DMS114 treated with DMSO at 0.1 percent for 48 hours (cell line): ENCODE results near the gene NPY5R.
A peak's percentile ranks its signal among the peaks of the same experiment; 100 is the strongest.

Experiments used
- DNase-seq: peaks from one replicate; lab custom pipeline; 2025; ENCODE audit not compliant: unreplicated experiment; lab: John Stamatoyannopoulos, UW

Gene NPY5R

DNA sequence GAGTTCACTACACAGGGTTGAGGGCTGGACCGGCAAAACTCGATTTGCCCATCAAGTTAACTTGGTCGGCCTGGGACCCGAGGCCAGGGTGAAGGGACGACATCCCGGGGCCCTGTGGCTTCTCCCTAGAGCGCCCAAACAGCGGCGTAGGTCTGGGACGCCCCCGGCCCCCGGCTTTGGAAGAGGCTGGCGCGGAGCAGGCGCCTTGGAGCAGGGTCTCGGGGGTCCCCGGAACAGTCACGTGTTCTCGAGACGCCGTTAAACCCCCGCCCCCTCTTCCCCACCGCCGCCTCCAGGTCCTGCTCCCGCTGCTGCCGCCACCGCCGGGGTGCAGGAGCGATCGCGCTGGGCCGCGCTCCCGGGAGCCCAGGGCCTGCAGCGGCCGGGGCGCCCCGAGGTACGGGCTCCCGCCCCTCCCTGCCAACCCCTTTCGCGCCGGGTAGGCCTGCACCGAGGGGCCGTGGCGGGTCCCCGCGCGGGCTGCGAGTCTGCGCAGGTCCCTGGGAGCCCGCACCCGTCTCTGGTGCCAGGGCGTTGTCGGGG is at the start of gene NPY5R:
TSS of gene NPY5R (plus strand) at position 289 of the 543 bp plus-strand sequence. CDS start 6,382 bp downstream, outside the sequence.
- DNase-seq: no peak

DNA sequence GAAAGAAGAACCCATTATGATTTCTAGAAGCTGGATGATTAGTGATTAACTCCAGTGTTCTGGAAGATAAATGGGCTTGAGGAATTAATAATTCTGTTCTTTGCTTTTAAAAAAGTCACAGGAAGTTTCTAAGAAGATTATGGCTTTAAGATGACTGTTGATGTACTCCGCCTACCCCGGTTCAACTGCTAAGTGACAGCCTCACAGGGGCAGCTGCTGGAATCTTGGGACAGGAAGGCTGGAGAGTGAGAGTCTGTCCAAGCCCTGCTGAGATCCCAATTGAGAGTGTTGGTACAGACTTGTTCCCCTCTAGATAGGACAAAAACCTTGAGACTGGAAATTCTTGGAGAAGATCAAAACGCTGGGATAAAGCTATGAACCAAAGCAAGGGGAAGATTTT is 48.6 kb upstream of the NPY5R start:
- no peak for DNase-seq

- no peak for DNase-seq
These were observed 43.2 kb upstream of the NPY5R start for GRCh38 chr4:163300445-163300844.

- DNase-seq: no peak
These were observed 40.6 kb upstream of the NPY5R start for GRCh38 chr4:163303069-163303468.

GRCh38 chr4:163309466-163309865 is 34.2 kb upstream of the NPY5R start:
- no peak for DNase-seq

GRCh38 chr4:163317110-163317509 is 26.6 kb upstream of the NPY5R start:
- DNase-seq: no peak

- DNase-seq: no peak
These were observed 12.6 kb upstream of the NPY5R start for GRCh38 chr4:163330916-163331628.

DNA sequence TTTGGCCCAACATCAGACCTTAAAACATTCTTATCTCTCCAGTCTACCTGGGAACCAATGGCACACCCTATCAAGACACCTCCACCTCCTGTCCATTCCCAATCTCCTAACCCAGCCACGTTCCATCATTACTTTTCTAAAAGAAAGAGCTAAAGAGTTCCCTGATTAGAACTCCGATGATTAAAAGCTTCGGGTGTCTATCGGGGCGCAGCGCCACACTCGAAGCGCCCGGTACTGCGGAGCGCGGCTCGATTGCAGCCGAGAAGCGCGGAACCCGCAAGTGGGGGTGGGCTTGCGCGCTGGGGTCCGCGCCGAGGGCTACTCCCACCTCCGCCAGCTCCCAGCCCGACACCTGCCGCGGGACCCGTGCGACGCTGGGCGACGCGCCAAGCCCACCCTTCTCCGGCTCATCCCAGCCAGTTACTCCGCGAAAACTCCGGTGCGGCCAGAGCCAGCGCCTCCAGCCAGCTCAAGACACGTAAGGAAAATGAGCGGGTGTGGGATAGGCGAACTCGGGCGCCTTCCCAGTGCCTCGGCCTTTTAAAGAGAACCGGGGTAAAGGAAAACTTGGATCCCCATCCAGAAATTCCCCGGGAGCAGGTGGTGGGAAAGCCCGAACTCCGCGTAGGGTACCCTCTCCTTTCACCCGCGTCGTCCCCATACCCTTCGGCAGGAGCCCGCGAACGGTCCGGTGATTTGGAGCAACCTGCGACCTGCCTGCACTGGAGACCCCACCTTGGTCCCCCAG is 11.9 kb upstream of the NPY5R start:
- no peak for DNase-seq

GRCh38 chr4:163332526-163333406 is 10.9 kb upstream of the NPY5R start, which contains the start of gene NPY1R:
Gene NPY1R (minus strand): TSS chr4:163332596. CDS start chr4:163326554, 6,042 bp downstream.
- DNase-seq: peak; percentile 41

DNA sequence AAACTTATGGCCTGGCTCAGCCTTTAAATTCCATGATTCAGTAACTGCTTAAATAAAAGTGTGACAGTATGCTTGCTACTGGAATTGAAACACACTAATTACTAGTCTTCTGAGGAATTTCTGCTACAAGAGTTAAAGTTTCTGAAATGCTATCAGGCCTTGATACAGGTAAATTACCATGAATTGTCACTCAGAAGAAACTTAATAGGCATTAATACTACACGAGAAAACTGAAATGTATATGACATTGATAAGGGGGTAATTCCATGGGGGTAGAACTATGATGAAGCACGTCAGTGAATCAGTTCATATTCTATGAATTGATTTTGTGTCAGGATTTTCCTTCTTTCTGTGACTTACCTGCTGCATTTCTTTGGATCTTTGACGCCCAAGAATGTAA is 8.3 kb upstream of the NPY5R start:
- DNase-seq: no peak

DNA sequence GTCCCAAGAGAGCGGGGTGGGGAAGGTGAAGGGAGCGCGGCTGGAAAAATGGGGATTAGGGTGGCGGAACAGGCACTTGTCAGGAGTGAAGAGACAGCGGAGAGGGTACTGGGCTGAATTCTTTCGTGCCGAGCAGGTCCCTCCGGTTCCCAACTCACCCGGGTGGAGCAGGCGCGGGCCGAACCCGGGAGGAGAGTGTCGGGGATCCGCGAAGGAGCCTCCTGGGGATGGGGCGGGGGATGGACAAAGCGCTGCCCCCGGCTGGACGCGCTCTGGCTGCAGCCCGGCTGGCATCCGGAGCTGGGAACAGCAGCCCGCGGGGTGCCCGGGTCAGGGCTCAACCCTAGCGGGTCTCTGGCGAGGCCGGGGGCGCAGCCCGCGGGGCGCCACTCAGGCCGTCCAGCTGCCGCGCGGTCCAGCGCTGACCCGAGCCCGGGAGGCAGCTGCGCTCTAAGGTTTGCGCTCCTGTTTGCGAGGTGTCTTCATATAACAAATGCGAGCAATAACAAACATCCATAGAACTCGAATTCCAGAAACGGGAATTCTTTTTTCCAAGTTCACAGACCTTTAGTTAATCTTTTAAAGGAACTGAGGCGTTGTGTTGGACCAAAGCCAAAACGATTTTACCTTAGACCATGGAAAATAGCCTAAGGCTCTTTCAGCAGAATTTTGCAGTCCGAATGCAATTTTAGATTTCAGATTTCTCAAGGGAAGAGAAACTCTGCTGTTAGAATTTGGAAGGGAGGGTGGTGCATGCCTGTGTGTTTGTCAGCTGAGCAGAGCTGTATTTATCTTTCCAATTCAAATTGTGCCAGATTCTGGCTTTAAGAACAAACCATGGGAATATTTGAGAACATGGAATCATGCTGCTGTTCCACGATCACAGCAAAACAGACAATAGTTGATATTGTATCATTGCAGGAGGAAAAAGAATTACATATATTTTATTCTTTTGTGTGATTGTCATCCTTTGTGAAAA is 744 bp downstream of the NPY5R start:
- DNase-seq: no peak

DNA sequence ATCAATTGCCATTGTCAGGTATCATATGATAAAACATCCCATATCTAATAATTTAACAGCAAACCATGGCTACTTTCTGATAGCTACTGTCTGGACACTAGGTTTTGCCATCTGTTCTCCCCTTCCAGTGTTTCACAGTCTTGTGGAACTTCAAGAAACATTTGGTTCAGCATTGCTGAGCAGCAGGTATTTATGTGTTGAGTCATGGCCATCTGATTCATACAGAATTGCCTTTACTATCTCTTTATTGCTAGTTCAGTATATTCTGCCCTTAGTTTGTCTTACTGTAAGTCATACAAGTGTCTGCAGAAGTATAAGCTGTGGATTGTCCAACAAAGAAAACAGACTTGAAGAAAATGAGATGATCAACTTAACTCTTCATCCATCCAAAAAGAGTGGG is 7.0 kb downstream of the NPY5R start:
- DNase-seq: no peak

DNA sequence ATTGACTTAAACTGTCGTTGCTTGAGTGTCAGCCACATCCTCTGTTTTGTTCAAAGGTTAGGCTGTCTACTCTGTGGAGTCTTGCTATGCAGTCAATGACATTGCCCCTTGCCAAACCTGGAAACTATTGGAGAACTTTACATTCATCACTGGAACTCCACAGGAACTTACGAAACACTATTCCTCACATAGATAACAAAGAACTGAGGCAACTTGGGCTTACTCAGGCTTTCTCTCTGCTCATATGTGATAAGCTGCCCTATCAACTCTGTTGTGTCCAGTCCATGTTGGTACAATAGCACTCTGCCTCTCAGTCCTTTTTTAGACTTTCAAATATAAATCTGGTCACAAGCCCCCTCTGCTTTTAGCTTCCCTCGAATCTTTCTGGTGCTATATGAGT is 9.4 kb downstream of the NPY5R start:
- DNase-seq: no peak

GRCh38 chr4:163356104-163356503 is 12.4 kb downstream of the NPY5R start:
- DNase-seq: no peak

GRCh38 chr4:163367651-163368050 is 24.0 kb downstream of the NPY5R start:
- no peak for DNase-seq

DNA sequence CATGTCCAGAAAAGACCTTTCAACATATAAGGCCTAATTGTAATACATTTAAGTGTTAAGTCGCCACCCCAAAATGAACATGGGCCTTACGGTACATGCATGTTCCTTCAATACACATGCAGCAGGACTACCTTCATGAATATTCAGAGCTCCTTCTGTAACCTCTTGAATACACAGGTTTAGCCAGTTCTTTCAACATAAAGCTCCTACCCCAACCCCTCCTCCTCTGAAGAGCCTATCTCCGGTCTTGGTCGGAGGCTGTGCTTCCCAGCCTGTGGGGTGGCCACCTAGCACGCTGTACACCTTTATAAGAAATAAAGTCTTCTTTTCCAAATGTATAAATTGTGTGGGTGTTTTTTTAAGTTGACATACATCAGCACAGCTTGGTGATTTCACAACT is 28.3 kb downstream of the NPY5R start:
- no peak for DNase-seq

DNA sequence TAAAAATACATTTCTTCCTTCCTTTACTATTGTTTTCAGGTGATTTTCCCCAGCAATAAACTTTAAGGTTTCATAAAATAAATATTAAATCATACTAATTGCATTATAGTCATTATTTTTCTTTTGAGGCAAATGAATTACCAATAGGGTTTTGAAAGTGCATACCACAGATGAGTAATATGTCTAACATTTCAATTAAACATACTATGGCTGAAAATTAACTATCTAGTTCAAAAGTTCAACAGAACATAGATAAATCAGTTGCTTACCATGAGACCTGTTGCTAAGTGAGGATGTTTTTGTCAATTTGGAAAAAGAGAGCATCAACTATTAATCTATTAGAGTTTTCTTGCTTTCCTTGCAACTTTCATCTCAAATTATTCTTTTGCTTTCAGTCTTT is 35.0 kb downstream of the NPY5R start:
- DNase-seq: no peak

DNA sequence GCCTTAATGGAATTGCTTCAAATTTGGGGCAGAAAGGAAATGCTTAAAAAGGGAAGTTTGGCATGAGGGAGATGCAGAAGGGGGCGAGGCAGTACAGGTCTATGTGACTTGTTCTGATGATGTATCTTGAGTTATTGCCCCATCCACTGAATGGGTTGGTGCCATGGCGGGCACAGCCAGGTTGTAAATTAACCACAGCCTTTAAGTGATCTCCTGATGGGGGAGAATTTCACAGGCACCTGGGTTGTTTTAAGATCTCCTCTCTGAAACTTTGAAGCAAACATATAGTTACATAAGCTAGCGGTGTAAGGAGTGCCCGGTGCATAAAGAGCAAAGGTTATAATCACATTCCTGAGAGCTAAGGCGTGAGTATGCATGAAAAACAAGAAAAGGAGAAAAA is 37.0 kb downstream of the NPY5R start:
- DNase-seq: no peak

DNA sequence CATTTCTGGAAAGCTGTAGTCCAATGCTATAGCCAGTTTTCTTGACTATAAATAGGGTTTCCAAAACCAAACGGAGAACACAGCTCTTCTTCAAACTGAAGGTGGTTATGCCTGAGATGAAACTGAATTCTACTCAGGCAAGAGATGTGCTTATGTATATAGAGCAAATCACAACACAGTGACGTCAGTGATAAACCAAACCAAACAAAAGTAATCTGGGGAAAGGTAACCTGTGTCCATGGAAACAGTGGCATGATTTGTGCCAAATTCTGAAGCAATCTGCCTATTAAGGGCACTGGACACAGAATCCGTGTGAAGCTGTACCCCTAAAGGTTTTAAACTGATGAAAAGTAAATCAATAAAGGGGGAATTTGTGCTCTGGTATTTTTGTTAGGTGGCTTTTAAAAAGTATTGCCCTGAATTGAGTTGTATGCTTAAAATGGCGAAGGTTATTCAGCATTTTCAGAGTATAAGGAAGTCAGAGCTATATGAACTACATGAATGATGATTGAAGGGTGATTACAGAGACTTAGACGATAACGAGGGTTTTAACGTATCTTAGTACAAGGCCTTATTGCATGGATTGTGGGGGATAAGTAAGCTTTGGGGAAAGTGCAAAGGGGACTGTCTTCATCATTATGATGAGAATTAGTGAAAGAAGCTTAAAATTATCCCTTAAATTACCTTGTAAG is 38.6 kb downstream of the NPY5R start:
- no peak for DNase-seq
